IMR-90 (cell line): Measurements from ENCODE around the gene LRRC8C. TPM values are rescaled to one million over a fixed set of nuclear protein-coding genes. Genes with fewer than 3 reads are reported as not detected.

Source experiments
- ATAC-seq: fragments of 200-7000 bp; cut with Tn5 transposase; 2 replicates; pipeline ENCODE4 v1.9.1; 2020; ENCODE audit warnings: low read depth, mild to moderate bottlenecking, moderate library complexity
- BruUV-seq: library from RNA; stranded (reverse); fragments of 400-500 nt; replicated peaks from 2 replicates; lab custom pipeline; 2021; lab: Mats Ljungman, UMichigan
- CTCF ChIA-PET: fragments of 300-600 bp; formaldehyde crosslinking; extraction: SDS; loops from one replicate; lab custom pipeline; 2021; ENCODE audit warnings: antibody characterized with exemption; lab: Yijun Ruan, JAX
- POLR2A ChIA-PET: fragments of 300-600 bp; sonication (Branson Sonifier 250); formaldehyde crosslinking; loops from one replicate; lab custom pipeline; 2022; ENCODE audit warnings: antibody characterized with exemption; ENCODE audit not compliant: unreplicated experiment; lab: Charles Lee
- DNase-seq: peaks from one replicate; pipeline ENCODE4 v3.0.0; 2013
- H2AFZ ChIP-seq: replicated peaks from 2 replicates; pipeline ENCODE3; 2013; ENCODE audit warnings: low read length, mild to moderate bottlenecking; ENCODE audit not compliant: poor library complexity
- H2AK5ac ChIP-seq: 2 replicates; pipeline ENCODE4 v1.6.1; 2013; ENCODE audit warnings: low read depth, low read length, inconsistent platforms
- H2AK9ac ChIP-seq: replicated peaks from 2 replicates; pipeline ENCODE3; 2013; ENCODE audit warnings: mild to moderate bottlenecking, low read depth, low read length, moderate library complexity; ENCODE audit not compliant: poor library complexity
- H2BK120ac ChIP-seq: 2 replicates; pipeline ENCODE4 v1.6.1; 2013; ENCODE audit warnings: low read depth, low read length, inconsistent platforms
- H2BK15ac ChIP-seq: 3 replicates; pipeline ENCODE4 v1.6.1; 2013; ENCODE audit warnings: low read depth, low read length, inconsistent platforms
- H2BK20ac ChIP-seq: 2 replicates; pipeline ENCODE4 v1.6.1; 2013; ENCODE audit warnings: low read depth, mild to moderate bottlenecking, inconsistent platforms, low read length, moderate library complexity
- H2BK5ac ChIP-seq: 2 replicates; pipeline ENCODE4 v1.6.1; 2013; ENCODE audit warnings: mild to moderate bottlenecking, low read depth, low read length, inconsistent platforms; ENCODE audit not compliant: poor library complexity, severe bottlenecking
- H3K14ac ChIP-seq: replicated peaks from 2 replicates; pipeline ENCODE4 v1.6.1; 2013; ENCODE audit warnings: low read depth, low read length, inconsistent platforms
- H3K18ac ChIP-seq: 2 replicates; pipeline ENCODE4 v1.6.1; 2013; ENCODE audit warnings: low read depth, low read length, control low read depth
- H3K23ac ChIP-seq: 2 replicates; pipeline ENCODE4 v1.6.1; 2013; ENCODE audit warnings: low read depth, low read length, inconsistent platforms
- H3K27ac ChIP-seq: 2 replicates; pipeline ENCODE4 v1.5.1; 2013; ENCODE audit warnings: mild to moderate bottlenecking, control low read depth, low read length; ENCODE audit not compliant: insufficient read depth
- H3K27me3 ChIP-seq: 2 replicates; pipeline ENCODE4 v1.6.1; 2013; ENCODE audit warnings: low read length; ENCODE audit not compliant: control insufficient read depth, insufficient read depth
- H3K36me3 ChIP-seq: 2 replicates; pipeline ENCODE4 v1.6.1; 2013; ENCODE audit warnings: low read length, mixed read lengths; ENCODE audit not compliant: control insufficient read depth, insufficient read depth
- H3K4ac ChIP-seq: 2 replicates; pipeline ENCODE4 v1.6.1; 2013; ENCODE audit warnings: low read depth, low read length, inconsistent platforms
- H3K4me1 ChIP-seq: 2 replicates; pipeline ENCODE4 v1.6.1; 2013; ENCODE audit warnings: low read length, mixed read lengths; ENCODE audit not compliant: control insufficient read depth, insufficient read depth
- H3K4me2 ChIP-seq: 2 replicates; pipeline ENCODE4 v1.6.1; 2013; ENCODE audit warnings: low read depth, mild to moderate bottlenecking, control low read depth, low read length, moderate library complexity
- H3K4me3 ChIP-seq: 2 replicates; pipeline ENCODE4 v1.5.1; 2013; ENCODE audit warnings: low read depth, mild to moderate bottlenecking, control low read depth, low read length, moderate library complexity; ENCODE audit not compliant: insufficient read depth
- H3K56ac ChIP-seq: 2 replicates; pipeline ENCODE4 v1.6.1; 2013; ENCODE audit warnings: low read length, inconsistent platforms; ENCODE audit not compliant: insufficient read depth; ENCODE audit errors: extremely low read depth
- H3K79me1 ChIP-seq, 2 experiments: 2 replicates each; pipeline ENCODE4 v1.6.1; 2013; ENCODE audit warnings: low read length in 2 of 2, inconsistent platforms in 1 of 2, low read depth in 1 of 2
- H3K9ac ChIP-seq: 2 replicates; pipeline ENCODE4 v1.6.1; 2013; ENCODE audit warnings: low read depth, low read length, control low read depth
- H3K9me1 ChIP-seq: 2 replicates; pipeline ENCODE4 v1.6.1; 2013; ENCODE audit warnings: low read length, inconsistent platforms; ENCODE audit not compliant: insufficient read depth
- H3K9me3 ChIP-seq: 2 replicates; pipeline ENCODE4 v1.6.1; 2013; ENCODE audit warnings: low read length; ENCODE audit not compliant: control insufficient read depth, insufficient read depth
- H4K20me1 ChIP-seq: 2 replicates; pipeline ENCODE4 v1.6.1; 2013; ENCODE audit warnings: low read length, inconsistent platforms; ENCODE audit not compliant: insufficient read depth
- H4K5ac ChIP-seq: 2 replicates; pipeline ENCODE4 v1.6.1; 2013; ENCODE audit warnings: mild to moderate bottlenecking, low read depth, low read length, control low read depth
- H4K8ac ChIP-seq, 2 experiments: 2 replicates each; pipeline ENCODE4 v1.6.1; 2013; ENCODE audit warnings: low read depth in 2 of 2, low read length in 2 of 2, control low read depth in 1 of 2, inconsistent platforms in 1 of 2
- H4K91ac ChIP-seq: 2 replicates; pipeline ENCODE4 v1.6.1; 2013; ENCODE audit warnings: low read depth, low read length, inconsistent platforms; ENCODE audit not compliant: insufficient read depth
- BHLHE40 ChIP-seq: fragments of 150-350 bp; IDR thresholded peaks from 2 replicates; pipeline ENCODE4 v1.6.1; 2016; ENCODE audit warnings: mild to moderate bottlenecking, low read depth, low read length
- CEBPB ChIP-seq: IDR thresholded peaks from 2 replicates; pipeline ENCODE4 v1.6.1; 2012; ENCODE audit warnings: low read depth, low read length, improper control_type of control experiment
- CHD1 ChIP-seq: IDR thresholded peaks from 2 replicates; pipeline ENCODE4 v1.6.1; 2012; ENCODE audit warnings: low read depth, low read length, improper control_type of control experiment
- FOS ChIP-seq: fragments of 150-350 bp; IDR thresholded peaks from 2 replicates; pipeline ENCODE4 v1.6.1; 2016; ENCODE audit warnings: low read depth, low read length
- MAFK ChIP-seq: IDR thresholded peaks from 2 replicates; pipeline ENCODE4 v1.6.1; 2012; ENCODE audit warnings: low read depth, low read length, improper control_type of control experiment
- MAZ ChIP-seq: IDR thresholded peaks from 2 replicates; pipeline ENCODE4 v1.6.1; 2012; ENCODE audit warnings: low read depth, mild to moderate bottlenecking, low read length, improper control_type of control experiment, moderate library complexity, borderline replicate concordance
- MXI1 ChIP-seq: IDR thresholded peaks from 2 replicates; pipeline ENCODE4 v1.6.1; 2012; ENCODE audit warnings: low read depth, mild to moderate bottlenecking, low read length, moderate library complexity, borderline replicate concordance
- NFE2L2 ChIP-seq: fragments of 150-350 bp; IDR thresholded peaks from 2 replicates; pipeline ENCODE4 v1.6.1; 2016; ENCODE audit warnings: low read depth, mild to moderate bottlenecking, low read length
- POLR2A ChIP-seq: IDR thresholded peaks from 2 replicates; pipeline ENCODE4 v1.6.1; 2012; ENCODE audit warnings: mild to moderate bottlenecking, low read depth, low read length
- RAD21 ChIP-seq: IDR thresholded peaks from 2 replicates; pipeline ENCODE4 v1.6.1; 2012; ENCODE audit warnings: low read length, improper control_type of control experiment
- RCOR1 ChIP-seq: IDR thresholded peaks from 2 replicates; pipeline ENCODE4 v1.6.1; 2012; ENCODE audit warnings: mild to moderate bottlenecking, low read length, improper control_type of control experiment; ENCODE audit not compliant: insufficient replicate concordance
- RFX5 ChIP-seq: IDR thresholded peaks from 2 replicates; pipeline ENCODE4 v1.8.0; 2012; ENCODE audit warnings: low read depth, mild to moderate bottlenecking, low read length, moderate library complexity
- SMC3 ChIP-seq: fragments of 150-350 bp; IDR thresholded peaks from 2 replicates; pipeline ENCODE4 v1.6.1; 2016; ENCODE audit warnings: low read depth, mild to moderate bottlenecking, antibody characterized with exemption, low read length, moderate library complexity
- dilution Hi-C: fragments of 300-500 bp; cut with HindIII; formaldehyde crosslinking; loops from one replicate; pipeline ENCODE4 v1.14.3; 2018; ENCODE audit warnings: low sequenced_read_pairs; ENCODE audit not compliant: unreplicated experiment
- in situ Hi-C: fragments of 300-500 bp; cut with MboI; formaldehyde crosslinking; loops from 3 replicates; pipeline ENCODE4 v1.14.3; 2019; ENCODE audit warnings: low sequenced_read_pairs, inconsistent platforms, mixed read lengths
- intact Hi-C: fragments of 100-400 bp; cut with micrococcal nuclease; formaldehyde crosslinking; loops from 2 replicates; pipeline ENCODE4 v1.10.0; 2022
- polyA plus RNA-seq, 3 experiments: library from polyadenylated mRNA; depleted of rRNA; stranded (reverse); fragments of >200 nt; gene quantifications; 2 replicates each; pipeline ENCODE4 v1.2.3, GENCODE V29; 2012; ENCODE audit warnings: low replicate concordance in 1 of 3
- total RNA-seq: library from RNA; depleted of rRNA; stranded (reverse); fragments of >200 nt; gene quantifications from 2 replicates; pipeline ENCODE4 v1.2.3, GENCODE V29; 2012
- TF ChIP-seq, protein P1 (sequence below): conservative IDR thresholded peaks from 2 replicates; pipeline ENCODE4 v1.5.1; 2012; ENCODE audit warnings: mild to moderate bottlenecking, low read depth, low read length, improper control_type of control experiment
- TF ChIP-seq, protein P2 (sequence below): fragments of 150-350 bp; IDR thresholded peaks from 2 replicates; pipeline ENCODE4 v1.6.1; 2017; ENCODE audit warnings: mild to moderate bottlenecking, antibody characterized with exemption, low read length, low read depth
- TF ChIP-seq, protein P3 (sequence below): fragments of 150-350 bp; IDR thresholded peaks from 2 replicates; pipeline ENCODE4 v1.6.1; 2016; ENCODE audit warnings: low read depth, mild to moderate bottlenecking, low read length, moderate library complexity, borderline replicate concordance

The LRRC8C gene
- total and polyA plus RNA-seq, 2 of the 4 experiments (the other 2 are of a cell fraction): 6.5 to 12.9 TPM

DNA sequence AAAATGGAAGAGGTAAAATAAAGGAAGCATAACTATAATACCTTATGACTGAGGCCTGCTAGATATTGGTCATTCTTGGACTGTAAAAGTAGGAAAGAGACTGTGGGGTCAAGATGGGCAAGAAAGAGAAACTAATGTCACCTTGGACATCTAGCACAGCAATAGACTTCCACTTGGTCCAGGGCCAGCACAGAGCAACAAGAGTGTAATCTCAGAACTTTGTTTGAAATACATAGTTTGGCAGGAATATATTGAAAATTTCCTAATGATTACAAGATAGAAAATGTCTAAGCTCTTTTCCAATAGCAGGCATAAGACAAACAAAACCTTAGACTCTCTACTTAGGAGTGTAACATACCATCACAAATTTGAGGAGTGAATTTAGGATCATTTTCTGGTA lies 4.6 kb downstream of the LRRC8C start:
- H3K14ac ChIP-seq: peak overlapping the region; percentile 72
- H3K9ac ChIP-seq: no peak overlapping the region
- H2AK5ac ChIP-seq: peak overlapping the region; percentile 97
- H2BK15ac ChIP-seq: peak overlapping the region; percentile 48; the same call in 2 of the 3 replicates
- H3K4me2 ChIP-seq: peak overlapping the region; percentile 34
- in situ Hi-C loops (loop anchor here (10.0 kb wide), 1 partner anchor 357 kb away; the partner anchor contains the start of gene ZNF326), dilution Hi-C loops (no loop called here), intact Hi-C loops (loop anchor here (2.0 to 5.0 kb wide), 2 partner anchors 15 to 360 kb away; partner anchors contain the start of gene ZNF326)
- H3K4me1 ChIP-seq: peaks cover 9% of the 10 kb centered on the region
- H3K27ac ChIP-seq: peak overlapping the region; percentile 72; the same call in 1 of the 2 replicates
- ChIA-PET CTCF (interaction anchor here (0.8 kb wide), 1 partner anchor 126 kb away, joined by 5 read pairs; no protein-coding TSS in a partner anchor), POLR2A (no interaction called here)
- no peak overlapping the region for H3K4me3 ChIP-seq
- peak; percentile 50 for DNase-seq
- peak overlapping the region; percentile 82 for H4K91ac ChIP-seq
- H3K4ac ChIP-seq: peak overlapping the region; percentile 78
- H2AFZ ChIP-seq: no peak overlapping the region
- H3K23ac ChIP-seq: 0 out of 2 replicates have a peak overlapping the region, but pooled peaks have one; percentile 49
- ATAC-seq: no peak
- no TSS peak for BruUV-seq
- H3K18ac ChIP-seq: peak overlapping the region; percentile 69; the same call in 1 of the 2 replicates
- H3K27me3 ChIP-seq: no peaks in the 10 kb centered on the region
- no peaks in the 10 kb centered on the region for H3K36me3 ChIP-seq
- TF ChIP-seq MAFK (no peak), CHD1 (no peak), MXI1 (no peak), RCOR1 (no peak), NFE2L2 (no peak), POLR2A (no peak), RFX5 (no peak), MAZ (no peak), FOS (no peak), SMC3 (no peak), RAD21 (no peak), CEBPB (no peak), BHLHE40 (no peak)
- TF ChIP-seq, protein P1, sequence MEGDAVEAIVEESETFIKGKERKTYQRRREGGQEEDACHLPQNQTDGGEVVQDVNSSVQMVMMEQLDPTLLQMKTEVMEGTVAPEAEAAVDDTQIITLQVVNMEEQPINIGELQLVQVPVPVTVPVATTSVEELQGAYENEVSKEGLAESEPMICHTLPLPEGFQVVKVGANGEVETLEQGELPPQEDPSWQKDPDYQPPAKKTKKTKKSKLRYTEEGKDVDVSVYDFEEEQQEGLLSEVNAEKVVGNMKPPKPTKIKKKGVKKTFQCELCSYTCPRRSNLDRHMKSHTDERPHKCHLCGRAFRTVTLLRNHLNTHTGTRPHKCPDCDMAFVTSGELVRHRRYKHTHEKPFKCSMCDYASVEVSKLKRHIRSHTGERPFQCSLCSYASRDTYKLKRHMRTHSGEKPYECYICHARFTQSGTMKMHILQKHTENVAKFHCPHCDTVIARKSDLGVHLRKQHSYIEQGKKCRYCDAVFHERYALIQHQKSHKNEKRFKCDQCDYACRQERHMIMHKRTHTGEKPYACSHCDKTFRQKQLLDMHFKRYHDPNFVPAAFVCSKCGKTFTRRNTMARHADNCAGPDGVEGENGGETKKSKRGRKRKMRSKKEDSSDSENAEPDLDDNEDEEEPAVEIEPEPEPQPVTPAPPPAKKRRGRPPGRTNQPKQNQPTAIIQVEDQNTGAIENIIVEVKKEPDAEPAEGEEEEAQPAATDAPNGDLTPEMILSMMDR: no peak
- TF ChIP-seq, protein P2, sequence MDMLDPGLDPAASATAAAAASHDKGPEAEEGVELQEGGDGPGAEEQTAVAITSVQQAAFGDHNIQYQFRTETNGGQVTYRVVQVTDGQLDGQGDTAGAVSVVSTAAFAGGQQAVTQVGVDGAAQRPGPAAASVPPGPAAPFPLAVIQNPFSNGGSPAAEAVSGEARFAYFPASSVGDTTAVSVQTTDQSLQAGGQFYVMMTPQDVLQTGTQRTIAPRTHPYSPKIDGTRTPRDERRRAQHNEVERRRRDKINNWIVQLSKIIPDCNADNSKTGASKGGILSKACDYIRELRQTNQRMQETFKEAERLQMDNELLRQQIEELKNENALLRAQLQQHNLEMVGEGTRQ: no peak
- TF ChIP-seq, protein P3, sequence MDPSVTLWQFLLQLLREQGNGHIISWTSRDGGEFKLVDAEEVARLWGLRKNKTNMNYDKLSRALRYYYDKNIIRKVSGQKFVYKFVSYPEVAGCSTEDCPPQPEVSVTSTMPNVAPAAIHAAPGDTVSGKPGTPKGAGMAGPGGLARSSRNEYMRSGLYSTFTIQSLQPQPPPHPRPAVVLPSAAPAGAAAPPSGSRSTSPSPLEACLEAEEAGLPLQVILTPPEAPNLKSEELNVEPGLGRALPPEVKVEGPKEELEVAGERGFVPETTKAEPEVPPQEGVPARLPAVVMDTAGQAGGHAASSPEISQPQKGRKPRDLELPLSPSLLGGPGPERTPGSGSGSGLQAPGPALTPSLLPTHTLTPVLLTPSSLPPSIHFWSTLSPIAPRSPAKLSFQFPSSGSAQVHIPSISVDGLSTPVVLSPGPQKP: no peak
- H3K56ac ChIP-seq: no peak overlapping the region
- peak overlapping the region; percentile 80 for H2BK120ac ChIP-seq
- no peaks in the 10 kb centered on the region; the same call in 1 of the 2 replicates for H4K20me1 ChIP-seq
- peak overlapping the region; percentile 72 for H2BK20ac ChIP-seq
- H3K9me3 ChIP-seq: no peaks in the 10 kb centered on the region
- peak overlapping the region; percentile 64 to 76; a peak in 1 of 4 replicates for H4K8ac ChIP-seq
- H3K79me1 ChIP-seq: peaks cover 10 to 38% of the 10 kb centered on the region in 2 experiments
- peak overlapping the region; percentile 99 for H2BK5ac ChIP-seq
- H2AK9ac ChIP-seq: peak overlapping the region; percentile 78
- no peaks in the 10 kb centered on the region; the same call in 1 of the 2 replicates for H3K9me1 ChIP-seq
- no peak overlapping the region; the same call in 1 of the 2 replicates for H4K5ac ChIP-seq
